Peyer's patch (tissue), 4 donors: ENCODE data around the gene SS18L1. TPM values are rescaled to one million over a fixed set of nuclear protein-coding genes. Genes with fewer than 3 reads are reported as not detected.

Experiments used
- DNase-seq, 3 donors: peaks; one replicate each; pipeline ENCODE4 v3.0.0-alpha.2; 2017 to 2019
- H3K27ac ChIP-seq, 4 donors: fragments of 200-600 bp; sonication (generic); one replicate each; pipeline ENCODE4 v1.5.1; 2016 to 2019
- H3K27me3 ChIP-seq, 2 donors: fragments of 200-600 bp; sonication (generic); one replicate each; pipeline ENCODE4 v1.5.1; 2019
- H3K36me3 ChIP-seq, 3 donors: fragments of 200-600 bp; sonication (generic); one replicate each; pipeline ENCODE4 v1.5.1; 2016 to 2019
- H3K4me1 ChIP-seq, 4 donors: fragments of 200-600 bp; sonication (generic); one replicate each; pipeline ENCODE4 v1.5.1; 2016 to 2019
- H3K4me3 ChIP-seq, 4 donors: fragments of 200-600 bp; sonication (generic); 1 replicate in 3 of 4; 2 replicates in 1 of 4; pipeline ENCODE4 v1.5.1; 2016 to 2019; ENCODE audit warnings: mild to moderate bottlenecking in 1 of 4
- H3K9me3 ChIP-seq, 4 donors: fragments of 200-600 bp; sonication (generic); one replicate each; pipeline ENCODE4 v1.5.1; 2016 to 2019; ENCODE audit warnings: mild to moderate bottlenecking in 1 of 4
- CTCF ChIP-seq, 6 experiments: fragments of 450-650 bp in 4 of 6; fragments of 200-600 bp in 2 of 6; sonication (generic) in 1 of 6; IDR thresholded peaks; one replicate each; pipeline ENCODE4 v1.5.1; 2017 to 2019; ENCODE audit warnings: antibody characterized with exemption in 6 of 6, mild to moderate bottlenecking in 3 of 6, moderate library complexity in 1 of 6
- POLR2A ChIP-seq, 2 donors: fragments of 450-650 bp; IDR thresholded peaks; one replicate each; pipeline ENCODE4 v1.5.1; 2017; ENCODE audit warnings: antibody characterized with exemption in 2 of 2, mild to moderate bottlenecking in 2 of 2, moderate library complexity in 2 of 2
- total RNA-seq, 4 donors: library from RNA; depleted of rRNA; stranded (reverse); fragments of >200 nt; gene quantifications; one replicate each; pipeline ENCODE4 v1.1.0, GENCODE V29; 2016

SS18L1 gene
- total RNA-seq, 4 donors from 2014 or later = 14.9 to 27.2 (median 24.5) TPM

GRCh38 chr20:62224113-62224855, 80.7 kb downstream of the SS18L1 start:
- Histone ChIP-seq H3K27ac (no peak overlapping the region), H3K27me3 (peaks cover 2 to 22% of the 10 kb centered on the region in 2 donors), H3K4me3 (no peak overlapping the region), H3K36me3 (no peaks in the 10 kb centered on the region), H3K4me1 (peaks cover 0 to 11% (median 5%) of the 10 kb centered on the region in 4 donors), H3K9me3 (no peaks in the 10 kb centered on the region)
- DNase-seq = no peak
- TF ChIP-seq CTCF (IDR thresholded peaks at IDR 0.05) (no peak), POLR2A (IDR thresholded peaks at IDR 0.05) (no peak)

DNA sequence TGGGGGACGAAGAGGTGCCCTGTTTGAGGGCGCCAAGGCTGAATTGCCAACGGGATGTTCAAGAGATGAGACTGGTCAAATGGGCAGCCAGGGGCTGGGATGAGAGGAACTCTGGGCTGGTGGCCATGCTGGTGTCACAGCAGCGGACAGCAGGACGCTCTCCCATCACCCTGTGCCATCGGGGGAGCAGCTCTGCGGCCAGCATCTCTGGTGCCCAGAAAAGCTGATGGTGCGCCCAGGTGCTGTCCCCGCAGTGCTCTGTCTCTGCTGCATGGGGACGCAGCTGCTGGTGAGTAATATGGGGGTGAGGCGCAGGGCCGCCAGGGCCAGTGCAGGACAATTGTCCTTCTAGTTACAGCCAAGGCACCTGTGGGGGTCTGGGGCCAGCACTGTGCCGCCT, 81.5 kb downstream of the SS18L1 start:
- H3K27me3 ChIP-seq = peaks cover 2 to 19% of the 10 kb centered on the region in 2 donors
- no peak for TF ChIP-seq POLR2A (IDR thresholded peaks at IDR 0.05)
- no peak for TF ChIP-seq CTCF (IDR thresholded peaks at IDR 0.05)
- peaks cover 0 to 9% (median 3%) of the 10 kb centered on the region in 4 donors for H3K4me1 ChIP-seq
- H3K9me3 ChIP-seq = no peaks in the 10 kb centered on the region
- no peak overlapping the region for H3K4me3 ChIP-seq
- no peaks in the 10 kb centered on the region for H3K36me3 ChIP-seq
- DNase-seq = no peak
- H3K27ac ChIP-seq = no peak overlapping the region

- H3K4me1 ChIP-seq = no peaks in the 10 kb centered on the region
- DNase-seq = no peak
- H3K4me3 ChIP-seq = no peak overlapping the region
- TF ChIP-seq CTCF (IDR thresholded peaks at IDR 0.05) (no peak), POLR2A (IDR thresholded peaks at IDR 0.05) (no peak)
- no peaks in the 10 kb centered on the region for H3K36me3 ChIP-seq
- H3K27me3 ChIP-seq = peaks cover 0 to 11% of the 10 kb centered on the region in 2 donors
- H3K27ac ChIP-seq = no peak overlapping the region
- H3K9me3 ChIP-seq = no peaks in the 10 kb centered on the region
Observed at GRCh38 chr20:62225820-62226635, 82.5 kb downstream of the SS18L1 start.

DNA sequence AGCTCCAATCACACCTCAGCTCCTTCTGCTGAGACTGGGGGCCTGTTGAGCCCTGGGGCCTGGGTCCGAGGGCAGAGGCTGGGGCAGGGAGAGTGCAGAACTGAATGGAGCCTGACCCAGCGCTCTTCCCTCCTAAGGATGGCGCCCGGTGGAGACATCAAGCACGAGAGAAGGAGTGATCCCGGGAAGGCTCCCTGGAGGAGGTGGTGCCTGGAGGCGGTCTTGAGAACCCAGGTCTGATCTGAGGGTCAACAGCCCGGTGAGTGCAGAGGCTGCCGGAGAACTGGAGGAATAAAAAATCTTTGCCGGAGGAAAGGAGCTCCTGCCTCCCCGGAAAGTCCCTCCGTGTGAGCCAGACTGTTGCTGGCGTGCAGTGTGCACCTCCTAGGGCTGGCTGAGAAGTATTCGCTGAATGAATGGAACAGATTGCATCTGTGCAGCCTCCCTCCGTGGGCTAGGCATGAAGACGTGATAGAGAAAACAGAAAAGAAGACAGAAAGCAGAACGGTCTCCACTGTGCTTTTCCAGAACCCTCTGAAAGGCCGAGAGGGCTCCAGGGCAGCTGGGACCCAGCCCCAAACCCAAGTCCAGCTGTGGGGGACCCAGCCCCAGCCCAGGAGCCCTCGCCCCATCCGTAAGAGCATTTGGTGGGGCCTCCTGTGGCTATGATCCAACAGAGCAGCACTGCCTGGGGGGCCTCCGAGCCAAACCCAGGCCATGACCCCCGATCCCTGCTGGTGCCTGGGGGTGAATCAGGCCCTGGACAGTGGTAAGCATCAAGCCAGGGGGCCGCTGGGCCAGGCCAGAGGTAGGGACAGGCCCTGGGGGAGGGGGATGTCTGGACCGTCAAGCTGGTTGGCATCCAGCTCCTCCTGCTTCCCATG, 83.4 kb downstream of the SS18L1 start:
- Histone ChIP-seq H3K9me3 (no peaks in the 10 kb centered on the region), H3K36me3 (no peaks in the 10 kb centered on the region), H3K27ac (no peak overlapping the region), H3K4me3 (no peak overlapping the region), H3K27me3 (peaks cover 0 to 1% of the 10 kb centered on the region in 2 donors), H3K4me1 (no peaks in the 10 kb centered on the region)
- no peak for DNase-seq
- TF ChIP-seq CTCF (IDR thresholded peaks at IDR 0.05) = no peak
- no peak for TF ChIP-seq POLR2A (IDR thresholded peaks at IDR 0.05)

DNA sequence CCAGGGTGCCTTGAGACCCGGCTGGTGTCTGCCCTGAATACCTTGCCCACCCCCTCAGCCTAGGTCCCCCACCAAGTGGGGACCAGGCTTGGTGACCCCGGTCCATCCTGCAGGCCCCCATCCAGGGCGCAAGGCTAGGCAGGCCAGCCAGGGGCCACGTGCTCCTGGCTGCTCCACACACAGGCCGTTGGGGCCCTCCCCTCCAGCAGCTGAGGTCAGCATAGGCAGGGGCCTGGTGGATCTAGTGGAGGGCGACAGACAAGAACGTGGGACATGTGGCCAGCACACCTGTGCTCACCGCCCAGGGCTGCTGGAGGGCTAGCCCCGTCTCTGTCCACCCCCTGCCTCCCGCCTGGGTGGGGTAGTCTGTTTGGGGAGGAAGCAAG, 84.0 kb downstream of the SS18L1 start:
- Histone ChIP-seq H3K27ac (no peak overlapping the region), H3K4me1 (no peaks in the 10 kb centered on the region), H3K27me3 (no peaks in the 10 kb centered on the region), H3K9me3 (no peaks in the 10 kb centered on the region), H3K36me3 (no peaks in the 10 kb centered on the region), H3K4me3 (no peak overlapping the region)
- no peak for TF ChIP-seq CTCF (IDR thresholded peaks at IDR 0.05)
- TF ChIP-seq POLR2A (IDR thresholded peaks at IDR 0.05) = no peak
- DNase-seq = no peak
